GM18951 (cell line): ENCODE measurements around the gene PLEKHA7.
"Not testable (repeated sequence)": the region's sequence is repeated elsewhere in the genome, so short reads cannot be mapped to it uniquely, and the experiment has no call there.

Experiments used
- POLR2A ChIP-seq: IDR thresholded peaks from 4 replicates; pipeline ENCODE4 v1.6.1; 2011; ENCODE audit warnings: mild to moderate bottlenecking; ENCODE audit not compliant: insufficient read length, insufficient read depth; ENCODE audit errors: extremely low read depth
- in situ Hi-C: fragments of 300-500 bp; cut with MboI; formaldehyde crosslinking; loops from one replicate; pipeline ENCODE4 v1.12.0; 2022; ENCODE audit warnings: low sequenced_read_pairs, mixed read lengths, inconsistent platforms; ENCODE audit not compliant: unreplicated experiment

PLEKHA7 gene

GRCh38 chr11:16912692-16913111 is 101.5 kb downstream of the PLEKHA7 start:
- in situ Hi-C loops, result no loop called here
- TF ChIP-seq POLR2A, result no peak

DNA sequence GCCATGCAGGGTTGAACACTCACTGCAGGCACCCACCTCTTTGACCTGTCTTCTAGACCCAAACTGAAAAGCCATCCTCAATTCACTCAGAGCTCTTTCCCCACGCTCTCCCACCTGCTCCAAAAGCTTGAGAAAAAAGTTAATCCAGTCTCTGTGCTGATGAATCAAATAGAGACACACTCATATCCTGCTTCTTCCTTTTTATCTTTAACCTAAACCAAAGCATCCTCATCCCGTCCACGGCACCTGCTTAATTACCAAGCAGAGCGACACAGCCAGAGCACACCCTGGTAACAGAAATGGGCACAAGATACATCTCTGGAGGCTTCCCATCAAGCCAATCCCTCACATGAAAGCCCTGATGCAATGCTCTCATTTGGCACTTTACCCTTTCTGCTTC is 102.6 kb downstream of the PLEKHA7 start:
- in situ Hi-C loops, result no loop called here
- no peak for TF ChIP-seq POLR2A

DNA sequence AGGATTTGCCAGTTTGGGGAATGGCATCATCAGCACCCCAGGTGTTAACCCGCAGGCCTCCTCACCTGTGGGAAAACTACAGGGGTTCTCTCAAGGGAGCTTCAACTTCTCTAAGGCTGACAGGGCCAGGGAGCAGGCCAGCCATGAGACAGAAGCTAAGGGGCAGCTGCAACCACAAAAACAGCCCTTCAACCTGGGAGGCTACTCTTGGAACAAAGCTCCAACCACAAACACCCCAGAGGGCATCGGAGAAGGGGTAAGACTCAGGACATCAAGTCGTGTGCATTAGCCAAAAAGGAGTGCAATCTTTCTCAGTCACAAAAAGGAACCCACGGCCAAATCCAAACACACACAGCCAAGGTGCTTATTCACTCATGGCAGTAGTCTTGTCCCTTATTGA is 103.0 kb downstream of the PLEKHA7 start:
- no peak for TF ChIP-seq POLR2A
- in situ Hi-C loops, result no loop called here

- TF ChIP-seq POLR2A, result no peak
- in situ Hi-C loops, result no loop called here
These were observed 104.7 kb downstream of the PLEKHA7 start for GRCh38 chr11:16909359-16910035.

DNA sequence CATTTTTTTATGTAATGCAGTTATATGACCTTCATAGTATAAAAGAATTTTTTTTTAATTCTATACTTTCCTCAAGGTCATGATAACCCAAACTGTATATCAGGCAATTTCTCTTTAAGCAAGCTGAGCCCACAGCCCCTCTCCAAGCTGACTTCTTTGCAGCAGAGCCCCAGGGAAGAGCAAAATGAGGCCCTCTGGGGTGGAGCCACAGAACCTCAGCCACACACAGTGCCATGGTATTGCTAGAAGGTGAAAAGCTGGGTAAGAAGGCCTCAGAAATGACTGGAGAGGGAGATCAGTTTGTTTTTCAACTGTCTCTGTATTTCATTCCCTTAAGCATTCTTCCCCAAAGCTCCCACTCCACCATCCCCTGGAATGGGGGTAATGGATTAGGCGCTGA is 108.8 kb downstream of the PLEKHA7 start:
- in situ Hi-C loops, result no loop called here

GRCh38 chr11:16904761-16905160 is 109.5 kb downstream of the PLEKHA7 start:
- in situ Hi-C loops, result not testable (repeated sequence)

More for the DNA sequence above, 108.8 kb downstream of the PLEKHA7 start:
- TF ChIP-seq POLR2A, result no peak

GRCh38 chr11:16902781-16903378 is 111.3 kb downstream of the PLEKHA7 start:
- no peak for TF ChIP-seq POLR2A
- in situ Hi-C loops, result no loop called here

DNA sequence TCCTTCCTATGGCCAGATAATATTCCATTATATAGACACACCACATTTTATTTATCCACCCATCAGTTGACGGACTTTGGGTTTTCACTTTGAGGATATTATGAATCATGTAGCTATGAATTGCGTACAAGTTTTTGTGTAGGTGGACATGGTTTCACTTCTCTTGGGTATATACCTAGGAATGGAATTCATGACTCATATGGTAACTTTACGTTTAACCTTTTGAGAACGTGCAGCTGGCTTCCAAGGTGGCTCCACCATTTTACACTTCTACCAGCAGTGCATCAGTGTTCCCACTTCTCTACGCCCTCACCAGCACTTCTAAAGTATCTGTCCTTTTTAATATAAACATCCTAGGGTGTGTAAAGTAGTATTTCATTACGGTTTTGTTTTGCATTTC is 112.0 kb downstream of the PLEKHA7 start:
- in situ Hi-C loops, result no loop called here
- no peak for TF ChIP-seq POLR2A

- in situ Hi-C loops, result no loop called here
These were observed 113.7 kb downstream of the PLEKHA7 start for GRCh38 chr11:16900491-16900890.

GRCh38 chr11:16899708-16900303 is 114.4 kb downstream of the PLEKHA7 start:
- in situ Hi-C loops, result no loop called here
- no peak for TF ChIP-seq POLR2A

More at GRCh38 chr11:16900491-16900890, 113.7 kb downstream of the PLEKHA7 start:
- TF ChIP-seq POLR2A, result no peak

- in situ Hi-C loops, result no loop called here
- TF ChIP-seq POLR2A, result no peak
These were observed 115.8 kb downstream of the PLEKHA7 start for GRCh38 chr11:16898274-16898985.

DNA sequence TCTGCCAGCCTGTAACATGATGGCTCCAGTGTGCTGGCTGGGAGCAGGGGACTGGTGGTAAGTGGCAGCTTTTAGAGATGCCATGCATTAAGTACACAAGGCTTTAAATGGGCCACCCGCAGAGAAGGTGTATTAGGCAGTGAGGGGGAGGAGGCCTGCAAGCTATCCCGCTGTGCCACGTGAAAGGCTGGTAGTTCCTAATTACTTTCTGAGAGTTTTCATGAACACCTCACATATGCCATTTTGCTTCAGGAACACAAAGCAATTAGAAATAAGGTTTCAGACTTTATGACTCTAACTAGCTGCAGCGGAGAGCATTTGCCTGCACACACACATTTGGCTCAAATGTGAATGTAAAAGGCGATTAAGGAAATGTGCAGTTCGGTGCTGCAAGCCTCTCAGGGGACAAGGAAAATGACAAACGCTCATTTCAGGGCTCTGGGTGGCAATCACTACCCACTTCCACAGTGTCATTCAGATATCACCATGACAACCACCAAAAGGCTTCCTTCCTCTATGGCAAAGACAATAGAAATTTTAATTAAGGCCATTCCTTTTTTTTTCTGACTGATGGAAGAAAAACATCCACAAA is 116.6 kb downstream of the PLEKHA7 start:
- in situ Hi-C loops, result no loop called here
- TF ChIP-seq POLR2A, result no peak
